ENCODE results near the gene RDX. TPM values are rescaled to one million over a fixed set of nuclear protein-coding genes. Genes with fewer than 3 reads are reported as not detected.

Gene RDX
- total and polyA plus RNA-seq, 2 experiments from 2014 or later, result 45.2 to 226 TPM

- Histone ChIP-seq H3K27ac (ENCODE audit: low read depth) (no peak overlapping the region), H3F3A (replicated peaks; ENCODE audit: low read depth) (no peaks in the 10 kb centered on the region), H3K9me2 (ENCODE audit: insufficient read depth) (no peaks in the 10 kb centered on the region), H2AFZ (no peak overlapping the region), H3K27me3 (ENCODE audit: insufficient read depth) (no peaks in the 10 kb centered on the region), H4K20me1 (replicated peaks; ENCODE audit: insufficient read depth) (no peaks in the 10 kb centered on the region), H3K4me1 (ENCODE audit: insufficient read depth) (peaks cover 43% of the 10 kb centered on the region), H3K79me2 (replicated peaks; ENCODE audit: insufficient read depth) (no peaks in the 10 kb centered on the region; the same call in 1 of the 2 replicates), H3K4me2 (no peak overlapping the region), H3K4me3 (no peak overlapping the region), H3K36me3 (ENCODE audit: insufficient read depth) (no peaks in the 10 kb centered on the region)
- Mint-ChIP-seq H3K27me3 (ENCODE audit: insufficient read depth, low read depth, poor library complexity) (peaks cover 1% of the 10 kb centered on the region), H3K9me3 (no peaks in the 10 kb centered on the region), H3K4me1 (peaks cover 49% of the 10 kb centered on the region), H3K4me3 (no peak overlapping the region), H3K36me3 (ENCODE audit: low read depth) (peaks cover 3% of the 10 kb centered on the region; the same call in 1 of the 3 replicates), H3K27ac (no peak overlapping the region)
- DNase-seq (ENCODE audit: low spot score) (no peak), ATAC-seq (no peak)
- no peak for TF ChIP-seq ZNF114 (CRISPR knock-in tag; IDR thresholded peaks at IDR 0.05)
- TF ChIP-seq NANOG (IDR thresholded peaks at IDR 0.05; ENCODE audit: borderline replicate concordance), result no peak
- no peak for TF ChIP-seq CTCF (conservative IDR thresholded peaks at IDR 0.05; ENCODE audit: low read depth in 2 of 2)
- TF ChIP-seq STAT1 (IDR thresholded peaks at IDR 0.05; ENCODE audit: unreplicated experiment), result no peak
- no peak for TF ChIP-seq ZNF331 (CRISPR knock-in tag; IDR thresholded peaks at IDR 0.05; ENCODE audit: low read depth)
- no peak for TF ChIP-seq EZH2phosphoT487 (IDR thresholded peaks at IDR 0.05; ENCODE audit: unreplicated experiment)
- no peak for TF ChIP-seq ZNF462 (CRISPR knock-in tag; IDR thresholded peaks at IDR 0.05)
- TF ChIP-seq JUNB (IDR thresholded peaks at IDR 0.05; ENCODE audit: unreplicated experiment), result no peak
- no peak for TF ChIP-seq CREB1 (CRISPR knock-in tag; IDR thresholded peaks at IDR 0.05; ENCODE audit: low read depth)
- TF ChIP-seq ETS1 (IDR thresholded peaks at IDR 0.05), result no peak
- TF ChIP-seq REST (IDR thresholded peaks at IDR 0.05; ENCODE audit: unreplicated experiment), result no peak
- TF ChIP-seq POLR2AphosphoS5 (IDR thresholded peaks at IDR 0.05; ENCODE audit: low read depth), result no peak
- TF ChIP-seq EZH2 (IDR thresholded peaks at IDR 0.05; ENCODE audit: low read depth, unreplicated experiment), result no peak
These were observed 169.5 kb downstream of the RDX start for GRCh38 chr11:110126936-110127335.

All from GM23338 (cell line).